KG1 (cell line): ENCODE results near the gene GNAL.
A peak's percentile ranks its signal among the peaks of the same experiment; 100 is the strongest.

Experiments
- DNase-seq: peaks from one replicate; lab custom pipeline; 2025; lab: John Stamatoyannopoulos, UW

Gene GNAL

DNA sequence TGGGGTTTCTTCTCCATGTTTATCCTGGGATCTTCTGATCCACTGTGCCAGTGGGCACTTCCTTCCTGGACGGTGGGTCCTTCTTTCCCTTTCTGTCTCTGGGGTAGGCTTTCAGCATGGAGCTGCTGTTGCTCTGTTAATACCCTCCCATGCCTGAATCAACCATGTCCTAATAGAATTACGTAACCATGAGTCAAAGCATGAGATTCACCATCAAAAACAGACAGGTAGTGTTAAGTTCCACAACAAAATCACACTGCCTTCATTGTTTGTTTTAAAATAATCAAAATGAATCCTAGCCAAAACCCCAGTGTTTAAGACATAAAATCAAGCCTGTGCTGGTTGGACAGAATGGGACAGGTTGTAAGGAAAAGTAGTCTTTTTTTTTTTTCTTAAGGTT lies 37.5 kb downstream of the GNAL start:
- DNase-seq, result no peak

DNA sequence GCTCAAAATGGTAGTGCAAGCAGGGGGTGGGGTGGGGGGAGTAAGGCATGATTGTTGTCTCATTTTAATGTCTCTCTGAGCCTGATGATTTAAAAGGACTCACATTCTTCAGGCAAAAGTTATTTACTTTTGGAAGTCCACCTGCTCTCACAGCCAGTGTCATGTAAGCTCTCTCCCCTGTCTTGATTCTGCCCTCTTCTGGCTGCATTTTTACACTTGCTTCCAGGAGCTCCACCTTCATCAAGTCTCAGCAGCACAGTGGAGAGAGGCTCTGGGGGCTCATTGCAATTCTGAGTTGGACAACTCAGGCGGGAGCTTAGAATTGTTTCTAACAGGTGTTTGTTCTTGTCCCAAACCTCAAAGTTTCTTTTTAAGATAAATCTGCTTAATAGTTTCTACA lies 39.2 kb downstream of the GNAL start:
- DNase-seq, result no peak

DNA sequence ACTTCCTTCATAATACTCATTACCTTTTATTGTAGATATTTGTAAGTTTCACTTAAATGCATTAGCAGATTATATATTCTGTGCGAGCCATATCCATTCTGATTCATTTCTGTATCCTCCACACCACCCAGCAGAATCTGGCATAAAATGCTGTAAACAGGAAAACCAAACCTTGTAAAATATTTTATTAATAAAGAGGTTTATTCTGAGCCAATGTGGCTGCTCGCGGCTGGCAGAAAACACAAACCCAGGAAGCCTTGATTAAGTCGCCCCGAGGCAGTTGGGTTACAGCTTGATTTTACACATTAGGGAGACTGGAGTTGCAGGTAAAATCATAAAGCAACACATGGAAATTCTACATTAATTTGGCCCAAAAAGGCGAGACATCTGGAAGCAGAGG lies 40.5 kb downstream of the GNAL start:
- no peak for DNase-seq

DNA sequence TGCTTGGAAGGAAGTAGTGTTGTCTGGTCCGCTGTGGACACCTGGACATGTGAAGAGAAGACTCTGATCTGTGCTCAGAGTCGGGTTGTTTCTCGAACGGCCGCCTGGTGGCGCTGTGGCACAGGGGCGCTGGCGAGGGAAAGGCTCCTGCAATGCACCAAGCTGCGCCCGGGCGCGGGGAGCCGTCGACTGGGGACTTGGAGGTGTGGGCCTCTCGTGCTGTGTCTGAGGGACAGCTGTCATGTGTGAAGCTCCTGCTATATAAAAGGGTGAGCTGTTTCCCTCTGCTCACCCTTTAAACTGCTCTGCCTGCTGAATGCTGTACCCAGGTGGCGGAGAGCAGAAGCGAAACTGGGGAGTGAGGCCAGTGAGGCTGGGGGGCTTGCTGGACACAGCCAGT lies 44.0 kb downstream of the GNAL start:
- peak; percentile 37 for DNase-seq

DNA sequence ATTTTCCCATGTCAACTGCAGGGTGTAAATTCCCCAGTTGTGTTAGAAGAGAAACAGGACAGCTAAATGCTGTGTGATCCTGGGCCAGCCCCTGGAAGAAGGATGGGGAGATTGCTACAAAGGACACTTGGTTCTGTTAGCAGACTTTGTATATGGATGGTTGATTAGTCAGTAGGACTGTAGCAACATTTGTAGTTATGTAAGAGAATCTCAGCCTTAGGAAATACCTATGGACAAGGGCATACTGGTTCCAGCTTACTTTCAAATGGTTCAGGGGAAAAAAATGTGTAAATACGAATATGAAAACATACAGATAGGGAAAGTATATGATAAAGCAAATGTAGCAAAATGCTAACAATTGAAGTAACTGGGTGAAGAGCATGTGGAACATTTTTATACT lies 47.6 kb downstream of the GNAL start:
- DNase-seq, result no peak

DNA sequence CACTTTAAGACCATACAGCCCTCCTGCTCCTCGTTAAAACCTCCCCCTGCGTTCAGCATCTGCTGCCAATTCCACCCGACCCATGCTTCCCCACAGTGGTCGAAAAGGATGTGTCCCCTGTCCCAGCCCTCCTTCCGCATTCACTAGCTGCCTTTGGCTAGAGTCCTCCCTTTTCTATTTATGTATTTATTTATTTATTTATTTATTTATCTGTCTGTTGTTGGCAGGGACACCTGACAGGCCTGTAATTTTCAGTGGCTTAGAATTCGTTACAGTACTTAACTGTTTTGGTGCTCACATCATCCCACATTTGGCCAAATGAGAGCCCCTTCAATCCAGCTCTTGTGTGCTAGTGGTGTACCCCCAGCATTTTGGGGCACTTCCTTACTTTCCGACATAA lies 50.8 kb downstream of the GNAL start:
- DNase-seq, result no peak

DNA sequence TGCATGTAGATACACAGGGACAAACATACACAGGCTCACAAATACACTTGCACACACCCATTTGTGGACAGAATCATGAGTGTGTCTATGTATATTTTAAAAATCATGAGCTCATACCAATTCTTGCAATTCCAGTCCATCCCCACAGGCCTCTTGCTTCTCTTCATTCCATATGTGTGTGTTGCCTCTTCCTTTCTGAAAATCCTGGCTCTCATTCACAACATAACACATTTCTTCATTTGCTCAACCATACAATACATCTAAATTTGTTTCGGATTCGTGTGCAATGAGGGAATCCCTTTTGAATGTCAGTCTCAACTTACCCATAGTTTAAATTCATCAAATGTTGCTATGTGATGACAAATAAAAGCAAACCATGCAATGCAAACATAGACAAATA lies 51.4 kb downstream of the GNAL start:
- DNase-seq, result no peak

DNA sequence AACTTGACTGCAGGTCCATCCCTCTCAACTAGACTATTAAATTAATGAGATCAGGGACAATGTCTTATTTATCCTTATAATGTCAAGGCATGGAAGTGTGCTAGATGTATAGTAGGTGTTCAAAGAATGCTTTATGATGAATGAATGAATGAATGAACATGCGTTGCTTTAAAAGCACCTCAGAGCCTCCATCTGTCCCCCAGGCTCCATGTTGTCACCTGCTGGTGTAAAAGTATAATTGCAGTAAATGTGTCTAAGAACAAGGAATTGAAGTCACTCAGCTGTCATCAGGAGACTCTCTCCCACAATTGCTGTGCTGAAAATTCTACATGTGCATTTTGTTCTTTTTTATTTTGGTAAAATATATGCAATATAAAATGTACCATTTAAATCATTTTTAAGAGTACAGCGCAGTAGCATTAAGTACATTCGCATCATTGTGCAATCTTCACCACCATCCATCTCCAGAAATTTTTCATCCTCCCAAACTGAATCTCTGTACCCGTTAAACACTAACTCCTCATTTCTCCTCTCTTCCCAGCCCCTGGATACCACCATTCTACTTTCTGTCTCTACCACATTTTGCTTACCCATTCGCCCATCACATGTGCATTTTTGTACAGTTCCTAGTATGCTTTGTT lies 52.6 kb downstream of the GNAL start:
- DNase-seq, result no peak

DNA sequence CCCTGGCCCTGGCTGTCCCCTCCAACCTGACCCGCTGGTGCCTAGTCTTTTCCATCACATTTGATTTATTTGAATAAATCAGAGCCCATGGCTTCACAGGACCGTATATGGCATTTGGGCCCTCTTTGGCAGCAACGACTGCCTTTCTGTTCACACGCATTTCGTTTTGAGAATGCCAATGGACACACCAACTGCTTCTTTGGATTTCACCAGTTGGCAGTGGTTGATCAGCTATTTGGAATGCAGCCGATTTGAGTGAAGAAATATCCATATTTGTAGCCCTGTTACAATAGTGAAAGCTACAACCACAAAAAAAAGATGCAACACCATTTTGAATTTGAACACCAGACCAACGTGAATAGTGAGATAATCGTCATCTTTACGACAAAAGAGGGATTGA lies 56.5 kb downstream of the GNAL start:
- DNase-seq, result no peak

DNA sequence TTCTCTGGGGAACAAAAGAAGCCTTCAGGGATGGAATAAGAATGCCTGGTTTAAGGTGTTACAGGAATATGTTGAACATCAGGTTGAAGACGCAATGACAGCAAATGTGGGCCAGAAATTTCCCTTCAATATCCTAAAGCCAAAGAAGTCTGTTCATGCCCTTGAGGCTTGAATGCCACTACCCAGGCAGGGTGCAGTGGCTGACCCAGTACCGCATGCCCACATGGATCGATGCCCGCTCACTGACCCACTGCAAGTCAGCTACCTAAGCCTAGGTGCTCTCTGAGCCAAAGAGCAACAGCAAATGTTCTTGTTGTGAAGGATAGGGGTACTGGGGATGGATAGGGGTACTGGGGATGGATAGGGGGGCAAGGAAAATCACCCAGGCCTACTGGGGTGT lies 58.2 kb downstream of the GNAL start:
- DNase-seq, result no peak

DNA sequence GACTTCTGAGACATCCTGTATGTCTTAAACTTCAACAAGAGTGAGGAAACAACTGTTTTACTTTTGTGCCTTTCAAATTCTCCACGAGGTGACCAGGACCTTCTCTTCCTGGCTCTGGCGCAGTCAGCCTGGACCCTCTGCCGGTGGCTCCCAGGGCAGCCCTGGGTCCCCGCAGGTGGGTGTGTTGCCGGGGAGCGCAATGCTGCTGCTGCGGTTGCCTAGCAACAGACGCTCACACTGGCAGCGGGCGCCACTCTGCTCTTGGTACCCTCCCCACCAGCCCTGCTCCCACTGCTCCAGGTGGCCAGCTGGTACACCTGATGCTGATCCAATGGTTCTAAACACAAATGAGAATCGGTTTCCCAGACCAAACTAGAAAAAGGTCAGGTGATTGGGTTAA lies 58.7 kb downstream of the GNAL start:
- DNase-seq, result no peak

DNA sequence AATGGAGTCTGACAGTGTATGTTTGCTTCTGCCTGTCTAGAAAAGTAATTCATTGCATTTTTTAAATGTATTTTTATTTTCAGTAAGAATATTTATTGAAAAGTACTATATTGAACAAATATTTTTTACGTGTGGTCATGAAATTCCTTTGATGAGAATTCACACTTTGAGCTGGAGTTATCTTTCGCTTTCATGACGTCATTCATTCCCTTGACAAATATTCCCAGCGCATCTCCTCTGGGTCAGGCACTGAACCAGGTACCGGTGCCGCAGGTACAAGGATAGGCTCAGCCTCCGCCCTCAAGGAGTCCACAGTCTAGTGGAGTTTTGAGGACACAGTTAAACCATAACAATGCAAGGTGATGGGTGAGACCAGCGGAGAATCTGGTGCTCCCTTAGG lies 60.2 kb downstream of the GNAL start:
- DNase-seq, result no peak

DNA sequence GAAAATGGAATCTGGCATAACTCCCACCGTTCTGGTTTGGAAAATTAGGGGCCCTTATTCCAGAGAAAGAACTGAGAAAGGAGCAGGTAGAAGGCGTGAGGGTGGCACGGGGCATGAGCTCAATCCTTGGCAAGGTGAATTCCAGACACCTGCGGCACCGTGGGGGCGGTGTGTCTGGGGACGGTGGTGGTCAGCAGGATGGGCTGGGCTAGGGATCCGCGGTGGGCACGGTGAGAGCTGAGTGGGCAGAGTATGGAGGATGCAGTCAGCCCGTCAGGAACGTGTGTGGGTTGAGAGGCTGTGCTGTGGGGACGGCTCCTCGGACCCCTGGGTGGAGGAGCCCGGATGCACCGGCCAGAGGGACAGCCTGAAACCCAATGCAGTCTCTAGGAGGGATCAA lies 61.1 kb downstream of the GNAL start:
- DNase-seq, result no peak

DNA sequence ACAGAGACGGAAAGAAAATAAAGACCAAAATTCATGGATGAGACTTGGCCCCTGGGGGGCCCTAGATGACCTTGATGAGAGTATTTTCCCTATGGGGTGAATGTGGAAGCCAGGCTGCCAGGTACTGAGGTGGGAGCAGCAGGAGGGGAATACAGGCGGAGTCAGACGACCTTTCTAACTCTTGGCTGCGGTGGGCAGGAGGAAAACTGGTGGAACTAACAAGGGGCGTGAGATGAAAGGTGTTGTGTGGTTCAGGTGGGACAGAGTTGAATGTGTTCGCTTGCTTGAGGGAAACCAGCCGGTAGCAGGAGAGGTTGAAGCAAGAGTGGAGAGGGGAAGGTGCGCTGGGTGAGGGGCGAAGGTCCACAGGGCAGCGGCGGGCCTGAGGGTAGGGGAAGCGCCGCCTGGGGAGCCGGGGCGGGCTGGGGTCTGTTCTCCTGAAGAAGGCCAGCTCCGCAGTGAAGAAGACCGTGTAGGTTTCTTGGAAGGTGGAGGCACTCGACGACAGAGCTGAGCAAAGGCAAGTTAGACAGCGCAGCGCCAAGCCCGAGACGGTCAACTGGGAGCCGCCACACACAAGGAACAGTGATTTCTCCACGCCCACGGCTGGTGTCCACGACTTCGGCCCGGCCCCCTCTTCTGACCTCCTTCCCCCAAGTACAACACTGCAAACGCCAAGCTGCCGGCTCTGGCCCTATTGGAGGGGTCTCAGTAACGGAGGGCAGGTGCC lies 61.7 kb downstream of the GNAL start:
- no peak for DNase-seq

DNA sequence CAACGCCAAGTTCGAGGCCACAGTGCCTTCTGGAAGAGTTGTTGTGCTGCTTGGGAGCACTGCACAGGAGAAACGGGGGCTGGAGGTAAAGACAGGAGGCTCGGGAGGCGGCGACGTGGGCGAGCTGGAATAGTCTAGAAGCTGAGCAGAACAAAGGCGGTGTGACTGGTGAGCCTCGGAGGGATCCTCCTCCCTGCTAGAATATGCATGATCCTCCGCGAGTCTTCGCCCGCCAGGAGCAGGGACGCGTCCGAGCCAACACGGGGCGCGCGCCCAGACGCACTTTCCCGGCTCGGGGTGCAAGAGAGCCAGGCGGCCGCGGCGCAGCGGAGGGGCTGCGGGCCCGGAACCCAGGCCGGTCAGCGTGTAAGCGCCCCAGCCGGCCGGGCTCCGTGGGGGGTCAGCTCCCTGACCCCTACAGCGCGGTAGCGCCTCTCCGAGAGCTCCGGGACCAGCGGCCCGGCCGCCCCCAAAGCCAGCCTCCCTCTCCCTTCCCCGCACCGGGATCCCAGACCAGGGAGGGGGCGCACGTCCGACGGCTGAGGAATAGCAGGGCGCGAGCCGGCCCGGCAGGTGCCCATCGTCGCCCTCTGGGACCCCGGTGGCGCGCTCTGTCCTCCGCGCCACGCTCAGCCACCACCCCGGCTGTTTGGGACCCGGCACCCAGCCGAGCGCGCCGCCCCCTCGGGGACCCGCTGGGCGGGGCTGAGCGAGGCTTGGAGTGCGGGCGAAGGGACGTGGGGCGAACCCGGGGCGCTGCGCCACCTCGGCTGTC lies 62.5 kb downstream of the GNAL start:
- DNase-seq, result no peak

DNA sequence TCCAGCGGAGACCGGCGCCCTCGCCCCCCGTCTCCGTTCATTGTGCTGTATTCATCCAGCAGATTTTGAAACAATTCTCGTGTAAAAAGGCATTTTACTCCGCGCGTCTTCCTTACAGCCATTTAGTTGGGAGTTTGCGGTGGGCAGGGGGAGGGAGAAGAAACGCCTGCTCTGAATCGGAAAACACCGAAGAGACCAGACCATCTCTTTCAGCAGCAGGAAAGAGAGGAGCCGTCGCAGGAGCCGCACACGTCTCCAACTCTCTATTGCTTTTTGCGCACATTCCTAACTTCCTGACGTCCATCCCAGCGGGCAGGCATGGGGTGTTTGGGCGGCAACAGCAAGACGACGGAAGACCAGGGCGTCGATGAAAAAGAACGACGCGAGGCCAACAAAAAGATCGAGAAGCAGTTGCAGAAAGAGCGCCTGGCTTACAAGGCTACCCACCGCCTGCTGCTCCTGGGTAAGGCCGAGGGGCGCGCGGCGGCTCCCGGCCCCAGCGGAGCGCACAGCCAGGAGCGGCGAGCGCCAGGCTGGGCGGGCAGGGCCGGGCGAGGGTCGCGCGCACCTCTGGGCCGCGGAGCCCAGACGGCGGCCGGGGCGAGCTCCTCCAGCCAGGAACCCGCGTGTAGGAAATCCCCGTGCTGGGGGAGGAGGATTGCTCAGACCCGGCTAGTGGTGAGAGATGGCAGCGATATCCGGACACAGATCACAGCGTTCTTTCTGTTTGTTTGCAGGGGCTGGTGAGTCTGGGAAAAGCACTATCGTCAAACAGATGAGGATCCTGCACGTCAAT lies 63.2 kb downstream of the GNAL start:
- no peak for DNase-seq

DNA sequence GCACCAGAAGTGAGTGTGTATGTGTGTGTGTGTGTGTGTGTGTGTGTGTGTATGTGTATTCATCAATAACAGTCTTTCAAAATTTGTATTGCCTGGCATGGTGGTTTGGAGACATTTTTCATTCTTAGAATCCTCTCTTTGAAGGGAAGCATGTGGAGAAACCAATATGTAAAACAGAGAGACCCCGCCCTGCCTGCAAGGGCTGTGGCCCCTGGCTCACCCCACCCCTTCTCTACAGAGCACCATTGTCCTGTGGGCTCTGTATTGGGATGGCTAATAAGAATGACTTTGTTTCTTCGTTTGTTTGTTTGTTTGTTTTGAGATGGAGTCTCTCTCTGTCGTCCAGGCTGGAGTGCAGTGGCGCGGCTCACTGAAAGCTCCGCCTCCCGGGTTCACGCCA lies 65.9 kb downstream of the GNAL start:
- no peak for DNase-seq

DNA sequence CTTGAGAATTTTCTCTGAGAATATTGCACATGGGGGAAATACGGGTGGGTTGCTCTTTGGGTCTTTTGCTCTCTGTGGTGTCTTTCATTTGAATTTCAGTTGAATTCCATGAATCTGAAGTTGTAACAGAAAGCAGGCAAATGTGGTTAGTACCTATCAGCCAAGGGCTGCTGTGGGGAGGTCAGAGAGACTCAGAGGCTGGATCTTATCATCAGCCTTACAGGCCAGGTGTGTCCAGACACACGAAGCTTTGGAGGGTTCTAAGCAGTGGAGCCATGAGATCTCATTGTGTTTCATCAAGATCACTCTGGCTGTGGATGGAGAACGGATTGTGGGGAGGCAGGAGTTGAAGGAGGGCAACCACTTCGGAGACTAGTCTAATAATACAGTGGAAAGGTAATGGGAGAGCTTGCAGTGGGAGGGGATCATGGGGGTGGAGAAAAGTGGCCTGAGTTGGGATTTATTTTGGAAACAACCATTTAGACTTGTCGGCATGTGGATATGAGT lies 68.1 kb downstream of the GNAL start:
- no peak for DNase-seq

DNA sequence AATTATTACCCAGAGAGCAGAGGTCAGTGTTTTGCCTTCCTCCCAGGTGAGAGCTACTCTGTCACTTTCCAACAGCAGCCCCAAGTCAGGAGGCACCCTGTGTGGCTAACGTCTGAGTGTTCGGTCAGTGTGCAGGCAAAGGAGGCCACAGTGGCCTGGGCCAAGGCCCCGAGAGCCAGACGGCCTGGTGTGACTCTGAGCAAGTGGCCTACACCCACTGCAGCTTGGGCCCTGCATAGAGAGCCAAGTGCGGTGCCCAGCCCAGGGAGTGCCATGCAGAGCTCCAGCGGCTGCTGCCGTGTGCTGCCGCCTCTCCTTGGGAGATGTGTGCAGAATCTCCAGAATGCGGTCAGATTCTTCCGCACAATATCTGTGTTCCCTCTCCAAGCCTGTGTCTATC lies 70.4 kb downstream of the GNAL start:
- DNase-seq, result no peak

DNA sequence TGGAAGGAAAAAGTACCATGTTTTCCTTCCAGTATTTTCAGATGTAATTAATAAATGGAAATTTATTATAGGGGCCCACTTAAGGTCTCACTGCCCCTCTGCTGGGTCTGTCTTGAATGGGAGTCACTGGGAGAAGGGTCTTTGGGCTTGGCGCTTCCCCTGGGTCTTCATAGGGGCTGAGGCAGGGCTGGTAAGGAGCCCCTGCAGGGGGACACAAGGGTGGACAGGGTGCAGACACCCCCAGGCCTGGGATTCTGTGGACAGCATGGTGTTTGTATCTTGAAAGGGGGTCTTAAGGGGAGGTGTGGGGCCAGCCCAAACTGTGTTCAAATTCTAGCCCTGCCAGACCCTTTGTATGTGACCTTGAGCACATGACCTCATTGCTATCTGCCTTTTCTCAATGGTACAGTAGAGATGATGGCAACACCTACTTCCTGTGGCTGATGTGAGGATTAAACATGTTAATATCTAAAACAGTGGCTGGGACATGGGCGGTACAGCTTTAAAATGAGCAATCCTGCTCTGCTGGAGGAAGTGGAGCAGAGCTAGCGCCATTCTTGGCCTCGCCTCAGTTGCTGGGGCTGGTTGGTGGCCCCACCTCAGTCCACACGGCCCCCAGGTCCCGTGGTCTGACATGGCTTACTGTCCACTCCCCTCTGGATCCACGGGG lies 71.6 kb downstream of the GNAL start:
- DNase-seq, result no peak

DNA sequence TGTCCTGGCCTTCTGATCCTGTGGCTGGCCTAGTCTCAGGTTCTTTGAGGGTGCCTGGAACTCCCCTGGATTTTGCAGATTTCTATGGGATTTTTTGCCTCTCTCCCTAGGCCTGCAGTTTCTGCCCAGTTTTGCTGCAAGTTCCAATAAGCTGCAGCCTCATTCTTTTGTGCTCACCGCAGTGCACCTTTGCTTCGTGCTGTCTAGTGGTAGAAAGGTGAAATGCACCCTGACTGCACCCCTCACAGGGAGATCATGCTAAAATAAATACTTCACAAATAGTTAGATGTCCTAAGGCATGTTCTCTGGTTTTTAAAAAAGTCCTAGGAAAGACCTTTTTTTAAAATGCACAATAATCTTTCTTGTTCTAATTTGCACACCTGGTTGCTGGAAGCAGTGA lies 72.5 kb downstream of the GNAL start:
- DNase-seq, result no peak

DNA sequence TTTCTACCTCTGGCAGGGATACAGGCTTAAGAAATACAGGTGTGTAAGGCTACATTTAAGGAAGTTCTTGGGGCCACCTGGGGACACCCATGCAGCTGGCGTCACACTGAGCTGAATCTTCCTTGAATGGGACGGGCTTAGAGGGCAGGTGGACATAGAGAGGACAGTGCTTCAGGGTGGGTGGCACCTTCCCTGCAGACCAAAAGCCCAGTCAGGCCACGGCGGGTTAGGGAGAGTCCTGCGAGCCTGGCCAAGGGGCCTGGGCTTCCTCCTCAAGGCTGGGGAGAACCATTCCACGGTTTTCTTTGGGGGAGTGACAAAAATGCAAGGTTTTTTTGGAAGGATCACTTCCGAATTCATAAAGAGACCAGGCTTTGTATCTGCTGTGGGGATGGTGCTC lies 73.4 kb downstream of the GNAL start:
- no peak for DNase-seq
